ENCODE results near the gene ZNF560. TPM values are rescaled to one million over a fixed set of nuclear protein-coding genes. Genes with fewer than 3 reads are reported as not detected.

Gene ZNF560
- total RNA-seq, 1 experiment from 2014 or later = 2.7 TPM

- POLR2A ChIA-PET (ENCODE audit: unreplicated experiment) = no interaction called here
- Histone ChIP-seq H3K79me2 (ENCODE audit: low read depth) (no peaks in the 10 kb centered on the region), H3K4me2 (no peak overlapping the region), H3K27ac (no peak overlapping the region), H3K9me3 (ENCODE audit: insufficient read depth, low read depth) (peaks cover 18% of the 10 kb centered on the region), H3K36me3 (ENCODE audit: low read depth) (0 out of 2 replicates have a peak, but pooled peaks cover 1% of the 10 kb centered on the region), H2AFZ (no peak overlapping the region), H3F3A (ENCODE audit: insufficient read depth, low read depth) (no peaks in the 10 kb centered on the region), H4K20me1 (ENCODE audit: insufficient read depth) (no peaks in the 10 kb centered on the region), H3K4me1 (replicated peaks; ENCODE audit: insufficient read depth) (no peaks in the 10 kb centered on the region), H3K4me3 (no peak overlapping the region), H3K9me2 (ENCODE audit: insufficient read depth) (no peaks in the 10 kb centered on the region), H3K27me3 (ENCODE audit: insufficient read depth, low read depth) (0 out of 2 replicates have a peak, but pooled peaks cover 11% of the 10 kb centered on the region)
- TF ChIP-seq EZH2 (IDR thresholded peaks at IDR 0.05; ENCODE audit: low read depth) (no peak), CTCF (conservative IDR thresholded peaks at IDR 0.05) (no peak)
- BruUV-seq (replicated peaks) = no TSS peak
- DNase-seq = no peak
- intact Hi-C loops (cut with micrococcal nuclease; ENCODE audit: unreplicated experiment) = no loop called here
- CTCF ChIA-PET = no interaction called here
Observed at GRCh38 chr19:9461938-9462337, 36.5 kb downstream of the ZNF560 start.

- CTCF ChIA-PET = no interaction called here
- no TSS peak for BruUV-seq (replicated peaks)
Observed at GRCh38 chr19:9456018-9456689, 42.3 kb downstream of the ZNF560 start.

GRCh38 chr19:9453953-9454352 is 44.5 kb downstream of the ZNF560 start:
- intact Hi-C loops (cut with micrococcal nuclease; ENCODE audit: unreplicated experiment) = no loop called here
- Histone ChIP-seq H3K9me3 (ENCODE audit: insufficient read depth, low read depth) (peaks cover 42% of the 10 kb centered on the region), H3K27me3 (ENCODE audit: insufficient read depth, low read depth) (0 out of 2 replicates have a peak, but pooled peaks cover 11% of the 10 kb centered on the region), H3K36me3 (ENCODE audit: low read depth) (no peaks in the 10 kb centered on the region), H3K79me2 (ENCODE audit: low read depth) (no peaks in the 10 kb centered on the region), H3K27ac (no peak overlapping the region), H4K20me1 (ENCODE audit: insufficient read depth) (no peaks in the 10 kb centered on the region), H3K4me2 (no peak overlapping the region), H3K4me3 (no peak overlapping the region), H3K9me2 (ENCODE audit: insufficient read depth) (no peaks in the 10 kb centered on the region), H2AFZ (no peak overlapping the region), H3F3A (ENCODE audit: insufficient read depth, low read depth) (no peaks in the 10 kb centered on the region), H3K4me1 (replicated peaks; ENCODE audit: insufficient read depth) (no peaks in the 10 kb centered on the region)
- ChIA-PET CTCF (no interaction called here), POLR2A (ENCODE audit: unreplicated experiment) (interaction anchor here (0.6 kb wide), 1 partner anchor 21 kb away, joined by 3 read pairs; no protein-coding TSS in a partner anchor)
- no TSS peak for BruUV-seq (replicated peaks)
- TF ChIP-seq CTCF (conservative IDR thresholded peaks at IDR 0.05) = no peak
- TF ChIP-seq EZH2 (IDR thresholded peaks at IDR 0.05; ENCODE audit: low read depth) = no peak
- DNase-seq = no peak

More at GRCh38 chr19:9456018-9456689, 42.3 kb downstream of the ZNF560 start:
- H3K4me2 ChIP-seq = peak overlapping the region; percentile 68
- peak overlapping the region; percentile 45; the same call in 1 of the 2 replicates for H3K4me3 ChIP-seq
- H3K27me3 ChIP-seq (ENCODE audit: insufficient read depth, low read depth) = 0 out of 2 replicates have a peak, but pooled peaks cover 11% of the 10 kb centered on the region
- no peaks in the 10 kb centered on the region for H3K9me2 ChIP-seq (ENCODE audit: insufficient read depth)
- POLR2A ChIA-PET (ENCODE audit: unreplicated experiment) = no interaction called here
- no peaks in the 10 kb centered on the region for H3K79me2 ChIP-seq (ENCODE audit: low read depth)
- no peaks in the 10 kb centered on the region for H3K4me1 ChIP-seq (replicated peaks; ENCODE audit: insufficient read depth)
- no peaks in the 10 kb centered on the region for H3K36me3 ChIP-seq (ENCODE audit: low read depth)
- H4K20me1 ChIP-seq (ENCODE audit: insufficient read depth) = no peaks in the 10 kb centered on the region
- no peak overlapping the region for H3K27ac ChIP-seq
- peak overlapping the region; percentile 67 for H2AFZ ChIP-seq
- peaks cover 21% of the 10 kb centered on the region for H3K9me3 ChIP-seq (ENCODE audit: insufficient read depth, low read depth)
- DNase-seq = no peak
- H3F3A ChIP-seq (ENCODE audit: insufficient read depth, low read depth) = no peaks in the 10 kb centered on the region
- intact Hi-C loops (cut with micrococcal nuclease; ENCODE audit: unreplicated experiment) = no loop called here
- TF ChIP-seq EZH2 (IDR thresholded peaks at IDR 0.05; ENCODE audit: low read depth) (no peak), CTCF (conservative IDR thresholded peaks at IDR 0.05) (no peak)

All from PC-9 (cell line).